GM12865 (cell line): Measurements from ENCODE around the gene SLC25A39.

ENCODE experiments used
- DNase-seq: peaks from one replicate; pipeline ENCODE4 v3.0.0; 2010; ENCODE audit warnings: low read depth
- H3K4me3 ChIP-seq: 2 replicates; pipeline ENCODE4 v1.5.1; 2011; ENCODE audit warnings: mild to moderate bottlenecking, low read depth, low read length, control low read depth
- CTCF ChIP-seq: IDR thresholded peaks from 2 replicates; pipeline ENCODE4 v1.5.1; 2011; ENCODE audit warnings: low read length, control low read depth, low read depth, inconsistent platforms; ENCODE audit not compliant: insufficient read depth; ENCODE audit errors: missing control alignments

The SLC25A39 gene

GRCh38 chr17:44359006-44359405 is 34.4 kb upstream of the SLC25A39 start:
- DNase-seq, result no peak
- no peak for TF ChIP-seq CTCF

GRCh38 chr17:44358066-44358465 is 33.4 kb upstream of the SLC25A39 start:
- H3K4me3 ChIP-seq, result no peak overlapping the region
- DNase-seq, result no peak
- TF ChIP-seq CTCF, result no peak

More at GRCh38 chr17:44359006-44359405, 34.4 kb upstream of the SLC25A39 start:
- no peak overlapping the region for H3K4me3 ChIP-seq

GRCh38 chr17:44356241-44356640 is 31.6 kb upstream of the SLC25A39 start:
- no peak overlapping the region for H3K4me3 ChIP-seq
- no peak for TF ChIP-seq CTCF
- no peak for DNase-seq

GRCh38 chr17:44355642-44356099 is 31.0 kb upstream of the SLC25A39 start:
- no peak for TF ChIP-seq CTCF
- DNase-seq, result no peak
- no peak overlapping the region for H3K4me3 ChIP-seq

- no peak overlapping the region for H3K4me3 ChIP-seq
- peak; percentile 59 for TF ChIP-seq CTCF
- peak; percentile 73 for DNase-seq
Observed at GRCh38 chr17:44354582-44355561, 30.2 kb upstream of the SLC25A39 start.

GRCh38 chr17:44353672-44354331 is 29.2 kb upstream of the SLC25A39 start:
- peak overlapping the region; percentile 18; the same call in 1 of the 2 replicates for H3K4me3 ChIP-seq

More at GRCh38 chr17:44353672-44354331, 29.2 kb upstream of the SLC25A39 start:
- no peak for TF ChIP-seq CTCF
- no peak for DNase-seq
